OCI-M1 (cell line): ENCODE measurements around the gene SYNPO.

Experiments used
- DNase-seq: peaks from one replicate; lab custom pipeline; 2025; lab: John Stamatoyannopoulos, UW

Gene SYNPO

GRCh38 chr5:150694612-150695011, 54.2 kb downstream of the SYNPO start:
- peak; percentile 34 for DNase-seq

- no peak for DNase-seq
Observed at GRCh38 chr5:150700246-150700593, 59.8 kb downstream of the SYNPO start.

DNA sequence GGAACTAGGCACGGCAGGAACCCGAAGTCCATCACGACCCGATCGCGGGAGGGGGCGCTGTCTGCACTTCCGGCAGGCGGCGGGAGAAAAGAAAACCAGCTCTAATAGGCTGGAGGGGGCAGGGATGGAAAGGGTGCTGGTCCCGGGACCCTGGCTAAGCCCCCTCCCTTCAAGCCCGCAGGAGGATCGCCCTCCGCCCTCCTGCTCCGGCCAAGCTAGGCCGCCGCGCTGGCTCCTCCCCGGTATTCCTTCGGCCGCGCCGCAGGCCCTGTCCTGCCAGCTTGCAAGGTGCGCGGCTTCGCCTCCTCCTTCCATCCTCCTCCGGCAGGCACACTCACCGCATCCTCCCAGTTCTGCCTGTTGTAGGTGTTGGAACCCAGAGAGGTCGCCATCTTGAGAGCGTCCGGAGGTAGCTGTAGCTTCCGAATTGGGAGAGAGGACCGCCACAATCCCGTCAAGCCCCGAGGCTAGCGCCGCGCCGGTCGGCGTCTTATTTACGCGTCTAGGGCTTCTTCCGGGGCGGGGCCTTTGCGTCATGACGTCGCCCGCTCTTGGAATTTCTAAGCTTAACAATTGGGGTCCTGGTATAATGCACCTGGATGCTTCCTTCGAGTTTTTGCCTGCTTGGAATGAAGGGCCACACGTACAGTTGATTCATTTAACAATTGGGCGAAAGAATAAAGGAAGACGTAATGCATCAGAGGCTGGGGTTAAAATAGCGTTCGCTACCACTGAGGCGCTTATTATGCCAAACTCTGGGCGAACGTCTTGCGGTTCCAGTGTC, 60.3 kb downstream of the SYNPO start, which contains the start of gene RBM22:
Gene RBM22 (minus strand): TSS at position 469 of the 784 bp plus-strand sequence. CDS start 77 bp downstream, at position 392.
- DNase-seq, result peak; percentile 97

DNA sequence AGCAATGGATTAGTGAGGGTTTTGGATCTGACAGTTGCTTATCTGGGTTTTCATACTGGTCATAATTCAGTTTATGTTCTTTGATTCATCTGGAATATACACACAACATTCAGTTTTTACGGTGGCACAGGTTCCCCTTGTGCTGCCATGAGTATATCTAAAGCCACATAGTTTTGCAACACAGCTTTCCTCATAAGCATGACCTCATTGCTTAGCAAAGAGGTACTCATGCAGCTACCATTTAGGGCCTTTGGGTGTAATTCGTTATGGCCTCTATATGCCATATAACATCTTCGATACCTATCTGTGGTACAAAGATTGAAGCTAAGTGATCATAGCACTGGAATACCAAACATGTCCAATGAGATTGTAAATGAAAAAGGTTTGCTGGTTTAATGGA, 63.3 kb downstream of the SYNPO start:
- peak; percentile 38 for DNase-seq

DNA sequence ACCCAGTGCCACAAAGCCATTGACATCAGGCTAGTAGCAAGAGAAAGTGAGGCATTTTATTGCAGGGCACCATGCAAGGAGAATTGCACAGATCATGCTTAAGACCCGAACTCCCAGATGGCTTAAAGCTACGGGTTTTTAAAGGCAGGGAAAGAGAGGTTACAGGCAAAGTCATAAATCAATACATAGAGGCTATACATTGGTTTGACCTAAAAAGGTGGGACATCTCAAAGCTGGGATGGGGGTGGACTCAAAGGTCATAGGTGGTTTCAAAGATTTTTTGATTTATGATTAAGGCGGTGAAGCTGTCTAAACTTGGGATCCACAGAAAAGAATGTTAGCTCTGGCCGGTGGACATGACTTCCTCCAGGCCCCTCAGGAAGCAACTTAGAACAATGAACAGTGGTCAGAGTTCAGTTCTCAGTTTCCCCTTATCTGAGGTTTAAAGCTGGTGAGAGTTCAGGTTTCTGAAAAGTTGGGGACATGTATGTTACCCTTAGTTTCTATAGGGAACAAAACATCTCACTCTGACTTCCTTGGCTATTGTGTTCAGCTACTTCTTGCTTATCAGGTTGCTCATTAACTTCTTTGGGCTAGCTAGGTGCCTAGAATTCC, 66.4 kb downstream of the SYNPO start:
- DNase-seq, result no peak
